ENCODE results near the gene CCDC3. TPM values are rescaled to one million over a fixed set of nuclear protein-coding genes. Genes with fewer than 3 reads are reported as not detected.

Gene CCDC3
- total RNA-seq, 1 experiment from 2014 or later = 0.10 TPM

DNA sequence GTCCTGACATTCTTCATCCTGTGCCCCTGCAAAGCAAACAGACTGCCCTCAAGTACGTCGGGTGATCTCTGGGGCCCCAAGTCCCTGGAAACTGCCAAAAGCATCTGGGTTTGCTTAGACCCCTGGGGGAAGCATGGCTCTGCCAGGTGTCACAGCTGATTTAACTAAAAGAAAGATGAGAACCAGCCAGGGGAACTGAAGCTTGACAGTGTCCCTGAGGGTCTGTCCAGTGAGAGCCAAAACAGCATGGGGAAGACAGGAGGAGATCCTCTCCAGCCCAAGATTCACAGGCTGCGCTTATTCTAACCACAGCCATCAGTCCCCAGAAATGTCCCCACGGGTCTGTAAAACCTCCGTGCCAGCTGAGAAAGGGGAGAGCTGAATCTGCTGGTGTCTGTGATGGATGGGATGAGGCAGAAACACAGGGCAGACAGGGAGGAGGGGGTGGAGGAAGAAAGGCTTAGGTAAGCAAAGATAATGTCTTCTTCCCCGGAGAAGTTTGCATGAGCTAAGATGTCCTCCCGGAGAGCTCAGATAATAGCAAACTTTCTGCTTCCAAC lies 21.3 kb downstream of the CCDC3 start:
- ATAC-seq (no peak), DNase-seq (ENCODE audit: low read depth, low spot score) (no peak)
- H3K36me3 ChIP-seq (ENCODE audit: control insufficient read depth, insufficient read depth, low read length) = no peaks in the 10 kb centered on the region
- TF ChIP-seq TCF7L2 (IDR thresholded peaks at IDR 0.05; ENCODE audit: low read depth, low read length) = no peak
- TF ChIP-seq POLR2AphosphoS5 (IDR thresholded peaks at IDR 0.05; ENCODE audit: low read depth, low read length) = no peak
- TF ChIP-seq, protein P1, sequence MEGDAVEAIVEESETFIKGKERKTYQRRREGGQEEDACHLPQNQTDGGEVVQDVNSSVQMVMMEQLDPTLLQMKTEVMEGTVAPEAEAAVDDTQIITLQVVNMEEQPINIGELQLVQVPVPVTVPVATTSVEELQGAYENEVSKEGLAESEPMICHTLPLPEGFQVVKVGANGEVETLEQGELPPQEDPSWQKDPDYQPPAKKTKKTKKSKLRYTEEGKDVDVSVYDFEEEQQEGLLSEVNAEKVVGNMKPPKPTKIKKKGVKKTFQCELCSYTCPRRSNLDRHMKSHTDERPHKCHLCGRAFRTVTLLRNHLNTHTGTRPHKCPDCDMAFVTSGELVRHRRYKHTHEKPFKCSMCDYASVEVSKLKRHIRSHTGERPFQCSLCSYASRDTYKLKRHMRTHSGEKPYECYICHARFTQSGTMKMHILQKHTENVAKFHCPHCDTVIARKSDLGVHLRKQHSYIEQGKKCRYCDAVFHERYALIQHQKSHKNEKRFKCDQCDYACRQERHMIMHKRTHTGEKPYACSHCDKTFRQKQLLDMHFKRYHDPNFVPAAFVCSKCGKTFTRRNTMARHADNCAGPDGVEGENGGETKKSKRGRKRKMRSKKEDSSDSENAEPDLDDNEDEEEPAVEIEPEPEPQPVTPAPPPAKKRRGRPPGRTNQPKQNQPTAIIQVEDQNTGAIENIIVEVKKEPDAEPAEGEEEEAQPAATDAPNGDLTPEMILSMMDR (IDR thresholded peaks at IDR 0.05) = no peak
- TF ChIP-seq SIN3A (IDR thresholded peaks at IDR 0.05; ENCODE audit: borderline replicate concordance, insufficient read depth, low read depth, low read length) = no peak
- TF ChIP-seq, protein P2, sequence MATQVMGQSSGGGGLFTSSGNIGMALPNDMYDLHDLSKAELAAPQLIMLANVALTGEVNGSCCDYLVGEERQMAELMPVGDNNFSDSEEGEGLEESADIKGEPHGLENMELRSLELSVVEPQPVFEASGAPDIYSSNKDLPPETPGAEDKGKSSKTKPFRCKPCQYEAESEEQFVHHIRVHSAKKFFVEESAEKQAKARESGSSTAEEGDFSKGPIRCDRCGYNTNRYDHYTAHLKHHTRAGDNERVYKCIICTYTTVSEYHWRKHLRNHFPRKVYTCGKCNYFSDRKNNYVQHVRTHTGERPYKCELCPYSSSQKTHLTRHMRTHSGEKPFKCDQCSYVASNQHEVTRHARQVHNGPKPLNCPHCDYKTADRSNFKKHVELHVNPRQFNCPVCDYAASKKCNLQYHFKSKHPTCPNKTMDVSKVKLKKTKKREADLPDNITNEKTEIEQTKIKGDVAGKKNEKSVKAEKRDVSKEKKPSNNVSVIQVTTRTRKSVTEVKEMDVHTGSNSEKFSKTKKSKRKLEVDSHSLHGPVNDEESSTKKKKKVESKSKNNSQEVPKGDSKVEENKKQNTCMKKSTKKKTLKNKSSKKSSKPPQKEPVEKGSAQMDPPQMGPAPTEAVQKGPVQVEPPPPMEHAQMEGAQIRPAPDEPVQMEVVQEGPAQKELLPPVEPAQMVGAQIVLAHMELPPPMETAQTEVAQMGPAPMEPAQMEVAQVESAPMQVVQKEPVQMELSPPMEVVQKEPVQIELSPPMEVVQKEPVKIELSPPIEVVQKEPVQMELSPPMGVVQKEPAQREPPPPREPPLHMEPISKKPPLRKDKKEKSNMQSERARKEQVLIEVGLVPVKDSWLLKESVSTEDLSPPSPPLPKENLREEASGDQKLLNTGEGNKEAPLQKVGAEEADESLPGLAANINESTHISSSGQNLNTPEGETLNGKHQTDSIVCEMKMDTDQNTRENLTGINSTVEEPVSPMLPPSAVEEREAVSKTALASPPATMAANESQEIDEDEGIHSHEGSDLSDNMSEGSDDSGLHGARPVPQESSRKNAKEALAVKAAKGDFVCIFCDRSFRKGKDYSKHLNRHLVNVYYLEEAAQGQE (IDR thresholded peaks at IDR 0.05; ENCODE audit: insufficient read depth in 1 of 2, low read depth in 2 of 2, low read length in 1 of 2) = no peak
- intact Hi-C loops (cut with micrococcal nuclease; ENCODE audit: unreplicated experiment) (no loop called here), in situ Hi-C loops (cut with HindIII; ENCODE audit: low pct_unique_long_range_greater_than_20kb, low sequenced_read_pairs) (no loop called here)
- no peaks in the 10 kb centered on the region for H3K27me3 ChIP-seq (ENCODE audit: control insufficient read depth, insufficient read depth, low read length)
- CTCF ChIA-PET = no interaction called here
- H3K9me3 ChIP-seq (ENCODE audit: control insufficient read depth, insufficient read depth, low read depth, low read length) = no peaks in the 10 kb centered on the region
- no peak overlapping the region for H3K27ac ChIP-seq (ENCODE audit: low read length)
- POLR2A ChIA-PET = no interaction called here
- no peaks in the 10 kb centered on the region for H3K4me1 ChIP-seq (ENCODE audit: control insufficient read depth, insufficient read depth, low read length)
- no peak overlapping the region for H3K4me3 ChIP-seq (ENCODE audit: low read depth in 2 of 2, low read length in 2 of 2)
- BruUV-seq (replicated peaks) = no TSS peak

DNA sequence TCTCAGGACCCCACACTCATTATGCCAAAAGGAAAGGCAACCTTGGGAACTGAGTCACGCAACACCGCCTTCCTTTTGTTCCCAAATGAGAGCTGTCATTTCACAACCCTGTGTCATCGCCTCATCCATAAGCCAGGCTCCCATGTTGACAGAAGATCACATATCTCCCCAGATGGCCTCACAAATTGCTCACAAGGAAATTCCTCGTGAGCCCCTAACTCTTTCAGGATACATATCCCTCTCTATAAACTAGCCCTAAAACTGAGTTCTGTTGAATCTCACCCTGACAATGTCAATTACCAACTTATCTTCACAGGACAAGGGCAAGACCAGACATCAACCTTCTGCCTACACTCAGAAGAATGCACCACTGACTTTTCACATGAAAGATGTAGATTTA lies 22.6 kb downstream of the CCDC3 start:
- POLR2A ChIA-PET = no interaction called here
- BruUV-seq (replicated peaks) = no TSS peak
- CTCF ChIA-PET = no interaction called here

More for the DNA sequence above, 22.6 kb downstream of the CCDC3 start:
- intact Hi-C loops (cut with micrococcal nuclease; ENCODE audit: unreplicated experiment) (no loop called here), in situ Hi-C loops (cut with HindIII; ENCODE audit: low pct_unique_long_range_greater_than_20kb, low sequenced_read_pairs) (no loop called here)
- no peak for ATAC-seq
- DNase-seq (ENCODE audit: low read depth, low spot score) = no peak
- Histone ChIP-seq H3K27ac (ENCODE audit: low read length) (no peak overlapping the region), H3K36me3 (ENCODE audit: control insufficient read depth, insufficient read depth, low read length) (no peaks in the 10 kb centered on the region), H3K27me3 (ENCODE audit: control insufficient read depth, insufficient read depth, low read length) (no peaks in the 10 kb centered on the region), H3K4me1 (ENCODE audit: control insufficient read depth, insufficient read depth, low read length) (no peaks in the 10 kb centered on the region), H3K4me3 (ENCODE audit: low read depth in 2 of 2, low read length in 2 of 2) (no peak overlapping the region), H3K9me3 (ENCODE audit: control insufficient read depth, insufficient read depth, low read depth, low read length) (no peaks in the 10 kb centered on the region)
- TF ChIP-seq POLR2AphosphoS5 (IDR thresholded peaks at IDR 0.05; ENCODE audit: low read depth, low read length) (no peak), TCF7L2 (IDR thresholded peaks at IDR 0.05; ENCODE audit: low read depth, low read length) (no peak), SIN3A (IDR thresholded peaks at IDR 0.05; ENCODE audit: borderline replicate concordance, insufficient read depth, low read depth, low read length) (no peak)
- TF ChIP-seq, protein P1 (IDR thresholded peaks at IDR 0.05) = no peak
- TF ChIP-seq, protein P2 (IDR thresholded peaks at IDR 0.05; ENCODE audit: insufficient read depth in 1 of 2, low read depth in 2 of 2, low read length in 1 of 2) = no peak

Data from Panc1 (cell line).